ENCODE data around the gene ABL1.

The ABL1 gene

DNA sequence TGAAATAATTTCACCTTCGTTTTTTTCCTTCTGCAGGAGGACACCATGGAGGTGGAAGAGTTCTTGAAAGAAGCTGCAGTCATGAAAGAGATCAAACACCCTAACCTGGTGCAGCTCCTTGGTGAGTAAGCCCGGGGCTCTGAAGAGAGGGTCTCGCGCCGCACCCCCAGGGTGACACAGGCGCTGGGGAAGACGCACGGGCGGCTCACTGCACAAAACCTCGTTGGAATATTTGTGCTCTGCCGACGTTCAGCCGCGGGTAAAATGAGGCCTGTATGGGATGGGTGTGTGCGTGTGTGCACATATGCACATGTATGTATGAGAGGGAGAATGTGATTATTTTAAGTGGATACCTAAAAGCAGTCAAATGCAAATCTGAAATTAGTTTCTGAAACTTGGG, 37.0 kb downstream of the ABL1 start:
- no peak for DNase-seq (ENCODE audit: low read depth)

DNA sequence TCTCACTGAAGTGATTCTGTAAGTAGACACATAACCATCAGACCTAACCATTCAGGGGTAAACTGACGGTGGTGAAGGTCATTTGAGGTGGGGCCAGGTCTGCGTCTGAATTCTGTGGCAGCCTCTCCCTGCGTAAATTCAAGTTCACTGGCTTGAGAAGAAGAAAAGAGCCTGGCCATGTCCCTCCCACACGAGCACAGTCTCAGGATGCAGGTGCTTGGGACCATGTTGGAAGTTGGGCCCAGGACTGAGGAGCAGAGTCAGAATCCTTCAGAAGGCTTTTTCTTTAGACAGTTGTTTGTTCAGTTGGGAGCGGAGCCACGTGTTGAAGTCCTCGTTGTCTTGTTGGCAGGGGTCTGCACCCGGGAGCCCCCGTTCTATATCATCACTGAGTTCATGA, 37.5 kb downstream of the ABL1 start:
- no peak for DNase-seq (ENCODE audit: low read depth)

- no peak for DNase-seq (ENCODE audit: low read depth)
Observed at GRCh38 chr9:130872912-130873503, 38.0 kb downstream of the ABL1 start.

DNA sequence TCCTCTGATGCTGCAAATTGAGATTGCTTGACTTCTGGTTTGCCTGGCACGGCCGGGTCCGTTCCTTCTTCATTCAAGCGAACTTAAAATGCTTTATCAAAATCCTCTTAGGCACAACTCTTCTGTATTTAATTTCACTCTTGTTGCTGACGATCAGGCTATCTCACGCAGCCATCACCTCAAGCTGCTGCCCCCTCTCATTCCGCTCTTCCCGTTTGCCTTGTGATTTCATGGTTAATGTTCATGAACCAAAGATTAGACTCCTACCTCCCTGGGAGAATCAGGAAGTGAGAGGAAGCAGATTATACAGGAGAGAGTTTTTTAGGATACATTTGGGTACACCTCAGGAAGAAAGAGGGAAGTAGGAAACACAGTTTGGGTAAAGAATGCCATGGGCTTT, 38.9 kb downstream of the ABL1 start:
- DNase-seq (ENCODE audit: low read depth): no peak

GRCh38 chr9:130874783-130875182, 39.7 kb downstream of the ABL1 start:
- DNase-seq (ENCODE audit: low read depth): no peak

GRCh38 chr9:130877300-130877699, 42.2 kb downstream of the ABL1 start:
- DNase-seq (ENCODE audit: low read depth): no peak

GRCh38 chr9:130878295-130878694, 43.2 kb downstream of the ABL1 start:
- no peak for DNase-seq (ENCODE audit: low read depth)

- DNase-seq (ENCODE audit: low read depth): no peak
Observed at GRCh38 chr9:130879863-130880411, 44.9 kb downstream of the ABL1 start.

DNA sequence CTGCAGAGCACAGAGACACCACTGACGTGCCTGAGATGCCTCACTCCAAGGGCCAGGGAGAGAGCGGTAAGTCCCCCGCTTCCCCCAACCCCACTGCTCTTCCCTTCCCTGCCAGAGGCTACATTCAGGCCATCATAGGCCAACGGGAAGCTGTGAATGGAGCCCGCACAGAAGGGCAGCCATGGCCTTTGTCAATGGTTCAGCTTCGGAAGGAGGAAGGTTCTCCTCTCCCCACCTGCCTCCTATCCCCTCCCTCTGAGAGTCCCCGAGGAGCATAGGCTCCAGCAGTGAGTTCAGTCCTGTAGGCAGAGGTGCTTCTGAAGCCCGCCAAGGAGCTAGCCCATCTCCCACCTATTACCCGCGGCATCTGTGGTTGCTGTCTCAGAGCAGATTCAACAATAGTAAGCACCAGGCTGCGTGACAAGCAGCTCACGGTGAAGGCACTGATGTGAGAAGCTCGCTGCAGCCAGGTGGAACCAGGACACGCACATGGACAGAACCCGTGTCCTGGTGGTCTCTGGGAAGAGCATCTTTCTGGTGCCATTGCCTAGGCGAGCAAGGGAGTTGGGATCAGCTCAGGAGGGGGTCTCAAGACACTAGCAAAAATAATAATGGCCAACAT, 45.7 kb downstream of the ABL1 start:
- DNase-seq (ENCODE audit: low read depth): no peak

- no peak for DNase-seq (ENCODE audit: low read depth)
Observed at GRCh38 chr9:130881516-130881915, 46.5 kb downstream of the ABL1 start.

- DNase-seq (ENCODE audit: low read depth): no peak
Observed at GRCh38 chr9:130882696-130883225, 47.7 kb downstream of the ABL1 start.

DNA sequence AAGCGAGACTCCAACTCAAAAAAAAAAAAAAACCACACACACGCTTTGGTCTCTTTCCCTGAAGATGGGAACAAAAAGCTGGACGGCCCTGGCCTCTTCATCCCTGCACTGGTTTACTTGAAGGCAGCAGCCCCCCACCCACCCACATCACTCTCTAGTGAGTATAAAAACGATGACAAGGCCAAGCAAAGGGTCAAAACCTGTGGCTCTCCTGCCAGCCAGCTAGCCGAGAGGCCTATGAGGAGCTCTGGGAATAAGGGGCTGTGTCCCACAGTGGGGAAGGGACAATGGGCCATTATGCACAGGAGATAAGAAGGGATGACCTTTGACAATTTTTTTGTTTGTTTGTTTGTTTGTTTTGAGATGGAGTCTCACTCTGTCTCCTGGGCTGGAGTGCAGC, 48.4 kb downstream of the ABL1 start:
- no peak for DNase-seq (ENCODE audit: low read depth)

DNA sequence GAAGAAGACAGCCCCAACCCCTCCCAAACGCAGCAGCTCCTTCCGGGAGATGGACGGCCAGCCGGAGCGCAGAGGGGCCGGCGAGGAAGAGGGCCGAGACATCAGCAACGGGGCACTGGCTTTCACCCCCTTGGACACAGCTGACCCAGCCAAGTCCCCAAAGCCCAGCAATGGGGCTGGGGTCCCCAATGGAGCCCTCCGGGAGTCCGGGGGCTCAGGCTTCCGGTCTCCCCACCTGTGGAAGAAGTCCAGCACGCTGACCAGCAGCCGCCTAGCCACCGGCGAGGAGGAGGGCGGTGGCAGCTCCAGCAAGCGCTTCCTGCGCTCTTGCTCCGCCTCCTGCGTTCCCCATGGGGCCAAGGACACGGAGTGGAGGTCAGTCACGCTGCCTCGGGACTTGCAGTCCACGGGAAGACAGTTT, 49.1 kb downstream of the ABL1 start:
- no peak for DNase-seq (ENCODE audit: low read depth)

- DNase-seq (ENCODE audit: low read depth): no peak
Observed at GRCh38 chr9:130884542-130885483, 49.8 kb downstream of the ABL1 start.

GRCh38 chr9:130885484-130886375, 50.7 kb downstream of the ABL1 start:
- DNase-seq (ENCODE audit: low read depth): no peak

DNA sequence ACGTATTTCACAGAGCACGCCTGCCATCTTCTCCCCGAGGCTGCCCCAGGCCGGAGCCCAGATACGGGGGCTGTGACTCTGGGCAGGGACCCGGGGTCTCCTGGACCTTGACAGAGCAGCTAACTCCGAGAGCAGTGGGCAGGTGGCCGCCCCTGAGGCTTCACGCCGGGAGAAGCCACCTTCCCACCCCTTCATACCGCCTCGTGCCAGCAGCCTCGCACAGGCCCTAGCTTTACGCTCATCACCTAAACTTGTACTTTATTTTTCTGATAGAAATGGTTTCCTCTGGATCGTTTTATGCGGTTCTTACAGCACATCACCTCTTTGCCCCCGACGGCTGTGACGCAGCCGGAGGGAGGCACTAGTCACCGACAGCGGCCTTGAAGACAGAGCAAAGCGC, 51.9 kb downstream of the ABL1 start:
- no peak for DNase-seq (ENCODE audit: low read depth)

DNA sequence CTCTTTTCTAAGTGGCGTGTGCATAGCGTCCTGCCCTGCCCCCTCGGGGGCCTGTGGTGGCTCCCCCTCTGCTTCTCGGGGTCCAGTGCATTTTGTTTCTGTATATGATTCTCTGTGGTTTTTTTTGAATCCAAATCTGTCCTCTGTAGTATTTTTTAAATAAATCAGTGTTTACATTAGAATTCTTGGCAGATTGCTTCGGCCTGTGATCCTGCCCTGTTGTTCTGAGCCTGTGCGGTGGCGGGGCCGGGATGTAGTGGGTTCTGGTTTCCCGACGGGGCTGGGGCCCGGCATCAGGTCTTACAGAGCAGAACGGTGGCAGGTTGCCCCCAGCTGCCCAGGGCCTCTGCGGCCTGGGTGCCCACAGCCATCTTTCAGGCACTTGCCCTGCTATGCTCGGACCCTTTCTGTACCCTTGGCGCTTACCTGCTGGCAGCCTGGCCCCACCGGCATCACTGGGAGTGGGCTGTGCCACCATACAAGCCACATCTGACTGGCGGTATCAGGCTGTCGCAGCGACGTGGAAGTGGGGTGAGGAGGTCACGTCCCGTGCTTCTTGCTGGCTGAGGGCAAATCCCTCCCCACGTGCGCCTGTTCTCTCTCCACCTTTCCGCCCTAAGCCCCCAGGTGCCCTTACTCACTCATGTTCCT, 52.6 kb downstream of the ABL1 start:
- no peak for DNase-seq (ENCODE audit: low read depth)

DNA sequence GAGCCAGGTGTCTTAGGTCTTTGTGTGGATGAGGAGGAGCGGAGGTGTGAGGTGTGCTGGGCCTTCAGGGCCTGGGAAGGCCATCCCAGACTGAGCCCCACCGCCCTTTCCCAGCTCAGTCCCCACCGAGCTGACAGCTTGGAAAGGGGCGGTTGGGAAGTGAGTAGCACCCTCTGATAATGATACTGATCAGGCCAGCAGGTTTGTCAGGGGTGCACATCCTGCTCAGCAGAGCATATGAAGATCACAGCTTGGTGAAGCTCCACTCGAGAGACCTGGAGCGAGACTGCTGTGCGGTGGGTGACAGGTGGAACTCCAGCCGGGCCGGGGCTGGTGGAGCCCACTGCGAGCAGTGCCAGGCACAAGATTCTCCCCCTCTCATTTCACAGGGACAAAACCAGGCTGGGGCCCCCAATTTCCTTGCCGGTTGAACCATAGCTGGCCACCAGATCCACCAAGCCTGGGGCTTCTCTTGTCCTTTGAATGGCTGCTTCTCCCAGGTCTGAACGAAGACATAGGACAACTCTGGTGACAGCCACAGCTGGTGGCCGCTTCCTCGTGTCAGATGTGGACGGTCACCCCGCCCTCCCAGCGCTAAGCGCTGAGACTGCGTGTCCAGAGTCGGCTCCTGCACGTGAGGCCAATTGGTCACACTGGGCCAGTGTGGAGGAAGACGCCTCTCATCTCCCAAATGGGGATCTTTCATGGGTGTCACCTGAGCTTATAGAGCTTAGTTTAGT, 53.3 kb downstream of the ABL1 start:
- no peak for DNase-seq (ENCODE audit: low read depth)

DNA sequence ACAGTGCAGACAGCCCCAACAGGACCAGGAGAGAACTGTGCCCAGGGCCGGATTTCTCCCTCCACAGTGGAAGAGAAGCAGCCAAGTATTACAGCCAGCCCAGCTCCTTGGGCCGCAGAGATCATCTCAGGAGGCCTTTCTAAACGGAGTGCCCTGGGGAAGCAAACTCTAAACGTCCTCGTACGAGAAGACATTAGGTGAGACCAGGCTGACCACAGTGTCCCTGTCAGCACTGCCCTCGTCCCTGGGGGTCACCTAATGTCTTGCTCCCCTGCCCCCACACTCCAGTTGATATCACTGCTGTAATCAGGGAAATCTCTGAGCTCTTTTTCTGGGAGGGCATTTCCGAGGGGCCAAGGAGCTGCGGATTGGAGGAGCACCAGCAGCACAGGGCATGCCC, 55.1 kb downstream of the ABL1 start:
- DNase-seq (ENCODE audit: low read depth): no peak
